Kidney (tissue), 14 donors: ENCODE data around the gene MUC6. TPM values are rescaled to one million over a fixed set of nuclear protein-coding genes. Genes with fewer than 3 reads are reported as not detected.

Experiments
- DNase-seq, 5 donors: peaks; one replicate each; pipeline ENCODE4 v3.0.0-alpha.2; 2013 to 2020
- FAIRE-seq: peaks from 2 replicates; lab custom pipeline; 2012; peaks lifted over from hg19 to GRCh38; lab: Jason Lieb, UNC
- H3K27ac ChIP-seq, 2 donors: one replicate each; pipeline ENCODE4 v1.7.0; 2013; ENCODE audit warnings: low read depth in 2 of 2, low read length in 2 of 2, inconsistent platforms in 1 of 2
- H3K27me3 ChIP-seq: one replicate; pipeline ENCODE4 v1.7.1; 2013; ENCODE audit warnings: low read length, inconsistent platforms; ENCODE audit not compliant: control insufficient read depth, insufficient read depth
- H3K36me3 ChIP-seq, 3 donors: one replicate each; pipeline versions ENCODE4 v1.7.0 to v1.7.1; 2013; ENCODE audit warnings: low read length in 3 of 3, control low read depth in 1 of 3, inconsistent platforms in 1 of 3; ENCODE audit not compliant: insufficient read depth in 3 of 3, control insufficient read depth in 2 of 3
- H3K4me1 ChIP-seq, 3 donors: one replicate each; pipeline versions ENCODE4 v1.7.0 to v1.7.1; 2013; ENCODE audit warnings: low read length in 3 of 3, inconsistent platforms in 1 of 3, low read depth in 1 of 3; ENCODE audit not compliant: control insufficient read depth in 2 of 3, insufficient read depth in 2 of 3
- H3K4me3 ChIP-seq, 3 donors: one replicate each; pipeline versions ENCODE4 v1.7.0 to v1.8.1; 2013; ENCODE audit warnings: low read length in 3 of 3, control low read depth in 1 of 3, inconsistent platforms in 1 of 3
- H3K9ac ChIP-seq, 3 donors: one replicate each; pipeline versions ENCODE4 v1.7.0 to v1.7.1; 2013; ENCODE audit warnings: low read length in 3 of 3, control low read depth in 1 of 3, inconsistent platforms in 1 of 3
- H3K9me3 ChIP-seq, 3 donors: one replicate each; pipeline versions ENCODE4 v1.7.0 to v1.7.1; 2013; ENCODE audit warnings: low read length in 3 of 3, control low read depth in 1 of 3, inconsistent platforms in 1 of 3; ENCODE audit not compliant: control insufficient read depth in 2 of 3, insufficient read depth in 1 of 3
- intact Hi-C: fragments of 100-400 bp; cut with DNase I; formaldehyde crosslinking; loops from one replicate; pipeline ENCODE4 v1.11.1; 2022
- polyA plus RNA-seq: library from polyadenylated mRNA; stranded (reverse); fragments of 350-450 nt; fragmentation: Illumina TruSeq; extraction: RNeasy Lipid Tissue Mini Kit (QIAGEN cat#74804); gene quantifications from one replicate; pipeline ENCODE4 v1.2.3, GENCODE V29; 2014; ENCODE audit warnings: low read depth, low replicate concordance; ENCODE audit not compliant: insufficient read depth
- total RNA-seq: library from RNA; stranded (reverse); fragmentation: NEBNext Ultra II Directional; extraction: Animal tissue kit (Norgen Biotek cat#: 25700); gene quantifications from one replicate; pipeline ENCODE4 v1.2.1, GENCODE V29; 2021
- TF ChIP-seq, protein P1 (sequence below): IDR thresholded peaks from 3 replicates; pipeline ENCODE4 v1.5.1; 2012; ENCODE audit warnings: mild to moderate bottlenecking, moderate library complexity, borderline replicate concordance; ENCODE audit not compliant: insufficient read depth; ENCODE audit errors: extremely low read depth
- donor health status: control.
- donor health status: control.
- donor health status: control.
- donor health status: control.
- donor health status: control.
- donor health status: DM: yes; HTN: yes; CAD: no.
- donor health status: Normal renal cell carcinoma (clear cell type).

Gene MUC6
- total and polyA plus RNA-seq, 2 donors from 2014 or later = 1.1 to 3.0 TPM

- peaks cover 0 to 4% (median 0%) of the 10 kb centered on the region in 3 donors for H3K36me3 ChIP-seq
- no peak overlapping the region for H3K9ac ChIP-seq
- TF ChIP-seq, protein P1, sequence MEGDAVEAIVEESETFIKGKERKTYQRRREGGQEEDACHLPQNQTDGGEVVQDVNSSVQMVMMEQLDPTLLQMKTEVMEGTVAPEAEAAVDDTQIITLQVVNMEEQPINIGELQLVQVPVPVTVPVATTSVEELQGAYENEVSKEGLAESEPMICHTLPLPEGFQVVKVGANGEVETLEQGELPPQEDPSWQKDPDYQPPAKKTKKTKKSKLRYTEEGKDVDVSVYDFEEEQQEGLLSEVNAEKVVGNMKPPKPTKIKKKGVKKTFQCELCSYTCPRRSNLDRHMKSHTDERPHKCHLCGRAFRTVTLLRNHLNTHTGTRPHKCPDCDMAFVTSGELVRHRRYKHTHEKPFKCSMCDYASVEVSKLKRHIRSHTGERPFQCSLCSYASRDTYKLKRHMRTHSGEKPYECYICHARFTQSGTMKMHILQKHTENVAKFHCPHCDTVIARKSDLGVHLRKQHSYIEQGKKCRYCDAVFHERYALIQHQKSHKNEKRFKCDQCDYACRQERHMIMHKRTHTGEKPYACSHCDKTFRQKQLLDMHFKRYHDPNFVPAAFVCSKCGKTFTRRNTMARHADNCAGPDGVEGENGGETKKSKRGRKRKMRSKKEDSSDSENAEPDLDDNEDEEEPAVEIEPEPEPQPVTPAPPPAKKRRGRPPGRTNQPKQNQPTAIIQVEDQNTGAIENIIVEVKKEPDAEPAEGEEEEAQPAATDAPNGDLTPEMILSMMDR = no peak
- no peaks in the 10 kb centered on the region for H3K4me1 ChIP-seq
- no peak overlapping the region for H3K27ac ChIP-seq
- H3K27me3 ChIP-seq = no peaks in the 10 kb centered on the region
- intact Hi-C loops = no loop called here
- no peak for FAIRE-seq
- no peak for DNase-seq
- no peak overlapping the region for H3K4me3 ChIP-seq
- H3K9me3 ChIP-seq = no peaks in the 10 kb centered on the region
Observed at GRCh38 chr11:1028616-1029015, 7.9 kb downstream of the MUC6 start.

GRCh38 chr11:1028291-1028540 is 8.3 kb downstream of the MUC6 start:
- DNase-seq (no peak), FAIRE-seq (no peak)
- Histone ChIP-seq H3K4me3 (no peak overlapping the region), H3K27ac (no peak overlapping the region), H3K36me3 (peaks cover 0 to 4% (median 0%) of the 10 kb centered on the region in 3 donors), H3K4me1 (no peaks in the 10 kb centered on the region), H3K9ac (no peak overlapping the region), H3K9me3 (no peaks in the 10 kb centered on the region), H3K27me3 (no peaks in the 10 kb centered on the region)
- TF ChIP-seq, protein P1 = no peak
- intact Hi-C loops = no loop called here

DNA sequence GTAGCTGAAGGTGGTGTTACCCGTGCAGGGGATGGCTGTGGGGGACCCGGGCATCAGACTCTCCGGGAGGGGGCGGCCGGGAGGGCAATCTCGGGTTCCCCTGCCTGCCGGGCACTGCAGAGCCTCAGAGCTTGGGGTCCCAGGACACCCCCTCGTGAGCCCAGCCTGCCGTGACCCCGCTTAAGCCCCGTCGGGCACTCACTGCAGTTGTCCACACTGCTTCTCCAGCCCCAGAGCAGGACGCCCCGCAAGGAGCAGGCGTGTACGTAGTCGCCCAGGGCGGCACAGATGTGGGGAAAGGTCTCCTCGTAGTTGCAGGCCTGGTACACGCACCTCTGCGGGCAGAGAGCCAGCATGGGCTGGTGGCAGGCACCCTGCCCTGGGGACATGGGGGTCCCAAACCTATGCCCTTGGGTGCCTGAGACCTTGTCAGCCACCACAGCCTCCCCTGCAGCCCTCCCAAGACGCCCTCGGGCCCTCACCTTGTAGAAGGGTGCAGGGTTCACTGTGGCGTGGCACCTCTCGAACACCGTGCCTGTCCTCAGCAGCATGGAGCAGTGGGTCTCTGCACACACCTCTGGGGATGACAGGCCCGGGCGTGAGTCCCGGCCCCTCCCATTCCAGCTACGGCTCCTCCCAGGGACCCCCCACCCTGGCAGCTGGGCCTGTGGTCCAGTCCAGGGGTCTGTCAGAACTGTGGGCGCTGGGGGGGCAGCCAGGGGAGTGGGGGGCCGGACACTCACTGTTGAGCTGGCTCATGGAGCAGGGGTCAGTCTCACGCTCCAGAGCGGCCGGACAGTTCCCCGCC is 8.8 kb downstream of the MUC6 start:
- peaks cover 0 to 7% (median 0%) of the 10 kb centered on the region in 3 donors for H3K36me3 ChIP-seq
- intact Hi-C loops = no loop called here
- no peak overlapping the region for H3K4me3 ChIP-seq
- H3K9ac ChIP-seq = no peak overlapping the region
- no peak overlapping the region for H3K27ac ChIP-seq
- TF ChIP-seq, protein P1 = no peak
- FAIRE-seq (no peak), DNase-seq (no peak)
- H3K9me3 ChIP-seq = peaks cover 0 to 3% (median 0%) of the 10 kb centered on the region in 3 donors
- H3K27me3 ChIP-seq = no peaks in the 10 kb centered on the region
- no peaks in the 10 kb centered on the region for H3K4me1 ChIP-seq
